Endothelial cell of umbilical vein (primary cell): ENCODE measurements around the gene VPS26C. TPM values are rescaled to one million over a fixed set of nuclear protein-coding genes. Genes with fewer than 3 reads are reported as not detected.

Experiments used
- BruUV-seq: library from RNA; stranded (reverse); fragments of 400-500 nt; replicated peaks from 2 replicates; lab custom pipeline; 2021; lab: Mats Ljungman, UMichigan
- CTCF ChIA-PET: fragments of 300-600, 350-600 bp; sonication (Branson Sonifier 250); formaldehyde crosslinking; loops from one replicate; lab custom pipeline; 2021; ENCODE audit warnings: antibody characterized with exemption, inconsistent platforms; lab: Charles Lee
- POLR2A ChIA-PET: fragments of 300-600, 350-600 bp; sonication (Branson Sonifier 250); formaldehyde crosslinking; loops from one replicate; lab custom pipeline; 2021; ENCODE audit warnings: antibody characterized with exemption, inconsistent platforms; lab: Charles Lee
- DNase-seq: peaks from one replicate; pipeline ENCODE4 v3.0.0-alpha.2; 2011; ENCODE audit warnings: low read depth, low spot score
- FAIRE-seq: peaks from 2 replicates; lab custom pipeline; 2011; peaks lifted over from hg19 to GRCh38; lab: Jason Lieb, UNC
- H2AFZ ChIP-seq: 2 replicates; pipeline ENCODE4 v1.6.0; 2012; ENCODE audit warnings: low read depth, low read length, control low read depth, inconsistent platforms
- H3K27ac ChIP-seq: 2 replicates; pipeline ENCODE4 v1.5.1; 2011; ENCODE audit warnings: low read depth, mild to moderate bottlenecking, control low read depth, low read length, moderate library complexity; ENCODE audit not compliant: insufficient read depth
- H3K27me3 ChIP-seq, 2 experiments: 2 replicates each; pipeline versions ENCODE4 v1.6.0 to v1.6.1; 2011; ENCODE audit warnings: low read length in 2 of 2, mixed read lengths in 1 of 2; ENCODE audit not compliant: control insufficient read depth in 2 of 2, insufficient read depth in 2 of 2
- H3K36me3 ChIP-seq, 2 experiments: 2 replicates in 1 of 2; 3 replicates in 1 of 2; pipeline ENCODE4 v1.5.1; 2011; ENCODE audit warnings: low read length in 2 of 2, mild to moderate bottlenecking in 1 of 2, moderate library complexity in 1 of 2; ENCODE audit not compliant: control insufficient read depth in 2 of 2, insufficient read depth in 2 of 2; ENCODE audit errors: extremely low read depth in 1 of 2
- H3K4me1 ChIP-seq: 3 replicates; pipeline ENCODE4 v1.5.1; 2011; ENCODE audit warnings: mild to moderate bottlenecking, low read length; ENCODE audit not compliant: control insufficient read depth, insufficient read depth; ENCODE audit errors: extremely low read depth
- H3K4me2 ChIP-seq: 2 replicates; pipeline ENCODE4 v1.6.1; 2011; ENCODE audit warnings: low read length, control low read depth, mixed read lengths; ENCODE audit not compliant: insufficient read depth
- H3K4me3 ChIP-seq, 3 experiments: fragments of 200-600 bp in 1 of 3; sonication (generic), shearing (Covaris generic) in 1 of 3; replicated peaks in 1 of 3; 2 replicates each; pipeline ENCODE4 v1.5.1; 2011 to 2016; ENCODE audit warnings: control low read depth in 3 of 3, low read length in 3 of 3, mild to moderate bottlenecking in 2 of 3, inconsistent platforms in 1 of 3, low read depth in 1 of 3, moderate library complexity in 1 of 3; ENCODE audit not compliant: insufficient read depth in 1 of 3
- H3K79me2 ChIP-seq: 2 replicates; pipeline ENCODE4 v1.6.0; 2012; ENCODE audit warnings: low read length, inconsistent platforms; ENCODE audit not compliant: control insufficient read depth, insufficient read depth
- H3K9ac ChIP-seq: replicated peaks from 2 replicates; pipeline ENCODE3; 2011; ENCODE audit warnings: low read length, control low read depth; ENCODE audit not compliant: insufficient read depth; ENCODE audit errors: extremely low read depth
- H3K9me1 ChIP-seq: replicated peaks from 3 replicates; pipeline ENCODE4 v1.6.0; 2011; ENCODE audit warnings: mild to moderate bottlenecking, low read length; ENCODE audit not compliant: control insufficient read depth, insufficient read depth; ENCODE audit errors: extremely low read depth
- H3K9me3 ChIP-seq: replicated peaks from 2 replicates; pipeline ENCODE4 v1.5.1; 2012; ENCODE audit warnings: low read length, inconsistent platforms; ENCODE audit not compliant: control insufficient read depth, insufficient read depth
- H4K20me1 ChIP-seq: replicated peaks from 2 replicates; pipeline ENCODE3; 2011; ENCODE audit warnings: mild to moderate bottlenecking, low read length; ENCODE audit not compliant: control insufficient read depth, insufficient read depth; ENCODE audit errors: extremely low read depth
- EZH2 ChIP-seq: IDR thresholded peaks from 2 replicates; pipeline ENCODE4 v1.6.1; 2012; ENCODE audit warnings: borderline replicate concordance, low read depth, mild to moderate bottlenecking, moderate library complexity, low read length, inconsistent platforms; ENCODE audit not compliant: severe bottlenecking
- FOS ChIP-seq: IDR thresholded peaks from 2 replicates; pipeline ENCODE4 v1.6.1; 2011; ENCODE audit warnings: mild to moderate bottlenecking, low read length, moderate library complexity, borderline replicate concordance; ENCODE audit not compliant: insufficient read depth
- GATA2 ChIP-seq: IDR thresholded peaks from 2 replicates; pipeline ENCODE4 v1.7.0; 2011; ENCODE audit warnings: low read depth, mild to moderate bottlenecking, moderate library complexity, mixed read lengths, low read length; ENCODE audit not compliant: insufficient read length, insufficient read depth
- JUN ChIP-seq: IDR thresholded peaks from 2 replicates; pipeline ENCODE4 v1.6.1; 2011; ENCODE audit warnings: borderline replicate concordance, low read depth; ENCODE audit not compliant: insufficient read length, insufficient read depth
- MAX ChIP-seq: IDR thresholded peaks from 2 replicates; pipeline ENCODE4 v1.6.1; 2011; ENCODE audit not compliant: insufficient read depth, insufficient read length
- MYC ChIP-seq: IDR thresholded peaks from one replicate; pipeline ENCODE4 v1.6.1; 2011; ENCODE audit warnings: mild to moderate bottlenecking, low read depth, low read length
- POLR2A ChIP-seq: IDR thresholded peaks from 2 replicates; pipeline ENCODE4 v1.6.1; 2012; ENCODE audit warnings: low read depth, mild to moderate bottlenecking, control low read depth, low read length
- POLR2AphosphoS5 ChIP-seq: IDR thresholded peaks from 2 replicates; pipeline ENCODE4 v1.6.1; 2012; ENCODE audit warnings: low read depth, mild to moderate bottlenecking, control low read depth, low read length, moderate library complexity; ENCODE audit not compliant: insufficient read depth
- dilution Hi-C: fragments of 300-500 bp; cut with MboI; formaldehyde crosslinking; loops from one replicate; pipeline ENCODE4 v1.15.0; 2019; ENCODE audit warnings: low sequenced_read_pairs; ENCODE audit not compliant: extremely low pct_ligation_motif_present
- intact Hi-C: fragments of 100-400 bp; cut with micrococcal nuclease; formaldehyde crosslinking; loops from one replicate; pipeline ENCODE4 v1.10.0; 2022
- polyA plus RNA-seq, 4 experiments: library from polyadenylated mRNA; depleted of rRNA in 3 of 4; stranded (reverse) in 3 of 4; unstranded in 1 of 4; fragments of >200 nt; gene quantifications; 2 replicates each; pipeline versions ENCODE4 v1.2.1 to v1.2.3, GENCODE V29; 2011 to 2012; ENCODE audit warnings: missing spikeins in 1 of 4
- total RNA-seq: library from RNA; stranded (reverse); gene quantifications from 2 replicates; pipeline ENCODE4 v1.2.3, GENCODE V29; 2021
- TF ChIP-seq, protein P1 (sequence below), 2 donors: IDR thresholded peaks; 1 replicate in 1 of 2; 2 replicates in 1 of 2; pipeline ENCODE4 v1.5.1; 2011; ENCODE audit warnings: low read length in 2 of 2, mild to moderate bottlenecking in 2 of 2, moderate library complexity in 2 of 2, control low read depth in 1 of 2, inconsistent platforms in 1 of 2, low read depth in 1 of 2; ENCODE audit not compliant: insufficient read depth in 1 of 2; ENCODE audit errors: extremely low read depth in 1 of 2

VPS26C gene
- total and polyA plus RNA-seq, 2 donors (not counting 3 experiments of a cell fraction or from before 2014, with no cell fraction given): 35.2 to 53.7 TPM

GRCh38 chr21:37181059-37181458 is 86.1 kb downstream of the VPS26C start:
- H3K4me3 ChIP-seq: no peak overlapping the region
- H3K4me2 ChIP-seq: no peak overlapping the region
- H3K36me3 ChIP-seq: peaks cover 8 to 10% of the 10 kb centered on the region in 2 experiments
- no peaks in the 10 kb centered on the region for H3K27me3 ChIP-seq
- FAIRE-seq (no peak), DNase-seq (no peak)
- no peak overlapping the region for H2AFZ ChIP-seq
- ChIA-PET CTCF (interaction anchor here (0.9 kb wide), 1 partner anchor 167 kb away, joined by 3 read pairs; no protein-coding TSS in a partner anchor), POLR2A (no interaction called here)
- dilution Hi-C loops: no loop called here
- intact Hi-C loops: no loop called here
- H4K20me1 ChIP-seq: no peaks in the 10 kb centered on the region
- BruUV-seq: no TSS peak
- H3K9me1 ChIP-seq: no peaks in the 10 kb centered on the region
- TF ChIP-seq MYC (no peak), JUN (no peak), GATA2 (no peak), FOS (no peak), EZH2 (no peak), POLR2A (no peak), MAX (no peak), POLR2AphosphoS5 (no peak)
- TF ChIP-seq, protein P1, sequence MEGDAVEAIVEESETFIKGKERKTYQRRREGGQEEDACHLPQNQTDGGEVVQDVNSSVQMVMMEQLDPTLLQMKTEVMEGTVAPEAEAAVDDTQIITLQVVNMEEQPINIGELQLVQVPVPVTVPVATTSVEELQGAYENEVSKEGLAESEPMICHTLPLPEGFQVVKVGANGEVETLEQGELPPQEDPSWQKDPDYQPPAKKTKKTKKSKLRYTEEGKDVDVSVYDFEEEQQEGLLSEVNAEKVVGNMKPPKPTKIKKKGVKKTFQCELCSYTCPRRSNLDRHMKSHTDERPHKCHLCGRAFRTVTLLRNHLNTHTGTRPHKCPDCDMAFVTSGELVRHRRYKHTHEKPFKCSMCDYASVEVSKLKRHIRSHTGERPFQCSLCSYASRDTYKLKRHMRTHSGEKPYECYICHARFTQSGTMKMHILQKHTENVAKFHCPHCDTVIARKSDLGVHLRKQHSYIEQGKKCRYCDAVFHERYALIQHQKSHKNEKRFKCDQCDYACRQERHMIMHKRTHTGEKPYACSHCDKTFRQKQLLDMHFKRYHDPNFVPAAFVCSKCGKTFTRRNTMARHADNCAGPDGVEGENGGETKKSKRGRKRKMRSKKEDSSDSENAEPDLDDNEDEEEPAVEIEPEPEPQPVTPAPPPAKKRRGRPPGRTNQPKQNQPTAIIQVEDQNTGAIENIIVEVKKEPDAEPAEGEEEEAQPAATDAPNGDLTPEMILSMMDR (IDR thresholded peaks at IDR 0.05; ENCODE audit: extremely low read depth in 1 of 2, insufficient read depth in 1 of 2, low read depth in 1 of 2, low read length in 2 of 2): no peak
- no peaks in the 10 kb centered on the region for H3K79me2 ChIP-seq
- no peak overlapping the region for H3K9ac ChIP-seq
- no peaks in the 10 kb centered on the region for H3K9me3 ChIP-seq
- H3K4me1 ChIP-seq: no peaks in the 10 kb centered on the region
- H3K27ac ChIP-seq: no peak overlapping the region
